GM12874 (cell line): ENCODE measurements around the gene C17orf113.

Experiments used
- TF ChIP-seq, protein P1 (sequence below): IDR thresholded peaks from 2 replicates; pipeline ENCODE4 v1.5.1; 2011; ENCODE audit warnings: low read depth, mild to moderate bottlenecking, control low read depth, low read length, moderate library complexity; ENCODE audit not compliant: insufficient read depth

Gene C17orf113

DNA sequence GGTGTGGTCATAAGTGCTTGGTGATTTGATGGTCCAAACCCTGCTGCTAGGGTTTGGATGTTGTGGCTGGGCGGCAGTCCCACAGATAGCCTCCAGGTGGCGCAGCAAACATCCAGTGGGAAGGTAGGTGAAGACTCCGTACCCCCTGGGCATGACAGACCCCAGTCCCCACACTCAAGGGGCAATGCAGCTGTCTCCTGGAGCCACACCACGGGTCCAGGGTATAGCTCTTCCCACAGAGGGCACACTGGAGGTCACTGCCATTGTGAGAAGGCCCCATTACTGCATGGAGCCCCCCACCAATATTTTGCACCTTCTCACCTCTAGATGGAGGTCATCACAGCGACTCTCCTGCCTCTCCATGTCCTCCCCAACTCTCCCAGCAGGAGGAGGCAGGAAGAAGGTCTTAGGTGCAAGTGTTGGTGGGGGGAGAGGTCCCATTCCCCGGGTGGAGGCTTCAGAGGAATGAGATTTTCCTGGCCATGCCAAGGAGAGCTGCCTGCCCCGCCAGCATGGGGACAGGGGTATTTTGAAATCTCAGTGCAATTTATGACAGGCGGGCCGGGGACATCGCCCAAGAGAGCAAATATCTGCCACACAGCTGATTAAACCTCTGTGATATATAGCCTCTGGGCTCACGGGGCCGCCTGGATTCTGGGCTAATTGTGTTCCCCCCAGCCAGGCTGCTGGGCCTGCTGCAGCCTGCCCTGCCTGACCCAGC is 17.1 kb upstream of the C17orf113 start:
- TF ChIP-seq, protein P1, sequence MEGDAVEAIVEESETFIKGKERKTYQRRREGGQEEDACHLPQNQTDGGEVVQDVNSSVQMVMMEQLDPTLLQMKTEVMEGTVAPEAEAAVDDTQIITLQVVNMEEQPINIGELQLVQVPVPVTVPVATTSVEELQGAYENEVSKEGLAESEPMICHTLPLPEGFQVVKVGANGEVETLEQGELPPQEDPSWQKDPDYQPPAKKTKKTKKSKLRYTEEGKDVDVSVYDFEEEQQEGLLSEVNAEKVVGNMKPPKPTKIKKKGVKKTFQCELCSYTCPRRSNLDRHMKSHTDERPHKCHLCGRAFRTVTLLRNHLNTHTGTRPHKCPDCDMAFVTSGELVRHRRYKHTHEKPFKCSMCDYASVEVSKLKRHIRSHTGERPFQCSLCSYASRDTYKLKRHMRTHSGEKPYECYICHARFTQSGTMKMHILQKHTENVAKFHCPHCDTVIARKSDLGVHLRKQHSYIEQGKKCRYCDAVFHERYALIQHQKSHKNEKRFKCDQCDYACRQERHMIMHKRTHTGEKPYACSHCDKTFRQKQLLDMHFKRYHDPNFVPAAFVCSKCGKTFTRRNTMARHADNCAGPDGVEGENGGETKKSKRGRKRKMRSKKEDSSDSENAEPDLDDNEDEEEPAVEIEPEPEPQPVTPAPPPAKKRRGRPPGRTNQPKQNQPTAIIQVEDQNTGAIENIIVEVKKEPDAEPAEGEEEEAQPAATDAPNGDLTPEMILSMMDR = peak; percentile 97

DNA sequence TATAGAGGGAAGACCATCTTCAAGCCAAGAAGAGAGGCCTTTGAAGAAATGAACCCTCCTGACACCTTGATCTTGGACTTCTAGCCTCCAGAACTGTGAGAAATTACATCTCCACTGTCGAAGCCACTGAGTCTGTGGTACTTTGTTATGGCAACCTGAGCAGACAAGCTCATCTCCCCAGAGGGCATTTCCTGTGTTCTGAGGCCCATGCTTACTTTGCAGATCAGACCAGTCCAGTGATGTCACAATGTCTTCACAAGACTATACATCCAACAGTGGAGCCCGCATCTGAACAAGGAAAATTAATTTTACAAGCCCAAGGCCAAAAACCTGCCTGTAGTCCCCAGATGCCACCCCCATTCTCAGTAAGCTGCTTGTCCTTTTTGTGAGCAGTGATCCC is 14.8 kb upstream of the C17orf113 start:
- TF ChIP-seq, protein P1 = no peak

DNA sequence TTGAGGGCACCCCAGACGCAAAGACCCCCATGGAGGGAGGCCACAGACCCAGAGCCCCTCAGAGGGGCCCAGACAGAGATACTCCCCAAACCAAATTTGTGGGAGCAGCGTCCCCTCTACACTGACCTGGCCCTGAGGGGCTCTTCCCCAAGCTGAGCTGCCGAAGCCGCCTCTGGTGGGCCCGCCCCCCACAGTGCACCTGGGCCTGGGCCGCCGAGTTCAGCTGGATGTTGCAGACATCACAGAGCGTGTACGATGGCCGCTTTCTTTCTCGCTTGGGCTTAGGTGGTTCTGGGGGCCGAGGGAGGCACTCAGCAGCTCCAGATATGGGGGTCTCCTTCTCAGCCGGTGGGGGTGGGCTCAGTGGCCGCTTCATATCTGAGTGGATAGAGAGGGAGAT is 12.3 kb upstream of the C17orf113 start:
- TF ChIP-seq, protein P1 = no peak

DNA sequence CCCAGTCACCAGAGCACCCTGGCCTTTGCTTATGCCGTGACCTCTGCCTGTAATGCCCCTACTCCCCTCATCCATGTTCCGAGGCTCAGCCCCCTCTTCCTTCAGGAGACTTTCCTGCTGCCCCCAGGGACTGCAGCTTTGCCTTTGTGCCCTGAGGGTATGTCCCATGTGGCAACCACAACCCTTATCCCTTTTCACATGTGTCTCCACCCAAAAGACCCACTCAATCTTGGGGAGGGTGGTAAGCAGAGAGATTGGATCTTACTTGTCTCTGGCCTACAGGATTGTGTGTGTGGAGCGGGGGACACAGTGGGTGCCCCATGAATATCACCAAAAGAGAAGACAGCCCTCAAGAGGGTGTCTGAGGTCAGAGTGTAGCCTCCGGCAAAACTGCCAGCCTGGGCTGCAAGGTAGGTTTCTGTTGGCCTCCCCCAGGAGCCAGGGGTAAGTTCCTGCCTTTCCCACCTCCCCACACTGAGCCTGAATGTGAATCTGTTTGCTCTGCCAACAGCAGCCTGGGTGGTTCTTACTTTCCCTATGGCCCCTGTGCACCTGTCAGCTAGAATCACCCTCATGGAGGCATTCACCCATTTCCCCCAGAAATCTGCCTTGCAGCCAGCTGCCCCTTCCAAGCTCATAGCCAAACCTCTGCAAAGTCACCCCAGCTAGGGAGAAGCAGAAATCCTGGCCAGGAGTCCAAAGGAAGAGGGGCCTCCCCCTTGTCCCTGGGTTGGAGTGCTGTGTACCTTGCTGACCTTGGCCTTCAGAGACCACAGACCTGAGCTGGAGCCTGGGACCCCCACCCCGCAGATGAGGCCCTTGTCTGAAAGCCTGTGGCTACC is 11.5 kb upstream of the C17orf113 start:
- TF ChIP-seq, protein P1 = no peak

DNA sequence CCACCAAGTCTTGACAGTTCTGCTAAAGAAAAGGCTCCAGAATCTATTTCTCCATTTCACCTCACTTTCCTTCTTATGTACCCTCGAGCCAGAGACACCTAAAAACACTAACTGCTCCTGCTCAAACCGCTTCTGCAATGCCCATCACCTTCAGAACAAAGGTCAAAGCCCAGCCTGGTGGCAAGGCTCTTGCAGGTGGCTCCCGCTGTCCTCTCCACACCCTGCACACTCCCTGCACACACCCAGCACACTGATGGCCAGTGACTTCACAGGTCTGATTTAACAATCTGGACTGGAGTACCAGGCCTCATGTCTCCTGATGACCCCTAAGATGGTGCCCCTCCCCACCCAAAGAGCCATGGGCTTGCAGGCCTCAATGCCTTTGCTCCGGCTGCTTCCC is 9.8 kb upstream of the C17orf113 start:
- TF ChIP-seq, protein P1 = no peak

DNA sequence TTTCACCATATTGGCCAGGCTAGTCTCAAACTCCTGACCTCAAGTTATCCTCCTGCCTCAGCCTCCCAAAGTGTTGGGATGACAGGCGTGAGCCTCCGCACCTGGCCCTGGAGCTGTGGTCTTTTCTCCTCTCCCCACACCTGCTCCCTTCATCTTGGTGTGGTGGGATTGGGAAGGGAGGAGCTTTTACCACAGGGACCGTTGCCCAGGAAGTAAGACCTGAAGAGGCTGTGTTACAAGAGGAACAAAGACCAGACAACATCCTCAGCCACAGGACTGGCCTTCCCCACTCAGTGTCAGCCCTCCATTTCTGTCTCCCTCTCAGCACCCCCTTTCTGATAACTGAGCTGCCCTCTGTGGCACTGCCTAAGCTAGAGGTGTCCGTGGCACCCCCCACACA is 9.4 kb upstream of the C17orf113 start:
- TF ChIP-seq, protein P1 = no peak

DNA sequence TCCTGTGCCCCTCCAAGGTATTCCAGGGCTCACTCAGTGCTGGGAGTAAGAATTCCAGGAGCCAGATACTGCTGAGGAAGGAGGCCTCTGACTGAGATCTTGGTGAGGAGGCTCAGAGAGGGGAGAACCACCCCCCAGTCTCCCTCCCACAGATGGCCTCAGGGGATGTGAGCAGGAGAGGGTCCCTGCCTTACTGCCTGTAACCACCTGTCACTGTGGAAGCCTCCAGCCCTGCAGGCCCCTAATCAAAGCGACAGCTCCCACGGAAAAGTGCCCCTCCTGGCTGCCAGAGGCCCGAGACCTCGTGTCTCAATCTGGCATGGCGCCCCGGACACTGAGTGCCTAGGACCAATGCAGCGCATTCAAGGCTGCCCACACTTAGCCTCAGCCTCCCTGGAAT is 7.7 kb upstream of the C17orf113 start:
- TF ChIP-seq, protein P1 = no peak
